Measurements from ENCODE around the gene FAM229B.
"Not testable (repeated sequence)": the region's sequence is repeated elsewhere in the genome, so short reads cannot be mapped to it uniquely, and the experiment has no call there.

Gene FAM229B

GRCh38 chr6:112087916-112088315 lies 525 bp downstream of the FAM229B start:
- H3K36me3 ChIP-seq (ENCODE audit: insufficient read depth): no peaks in the 10 kb centered on the region
- peak overlapping the region; percentile 63 for H3K27ac ChIP-seq
- peaks cover 18% of the 10 kb centered on the region for H3K4me1 ChIP-seq (ENCODE audit: low read depth, poor library complexity, severe bottlenecking)
- H3K4me2 ChIP-seq: peak overlapping the region; percentile 91
- H3K79me2 ChIP-seq (ENCODE audit: insufficient read depth, low read depth): no peaks in the 10 kb centered on the region
- H3K4me3 ChIP-seq (IDR thresholded peaks at IDR 0.05; ENCODE audit: insufficient read depth, low read depth, low read length): no peak overlapping the region
- no peak for TF ChIP-seq CTCF (conservative IDR thresholded peaks at IDR 0.05; ENCODE audit: low read depth, low read length)
- H4K20me1 ChIP-seq (ENCODE audit: insufficient read depth): no peaks in the 10 kb centered on the region
- H3K9ac ChIP-seq: peak overlapping the region; percentile 63
- no peaks in the 10 kb centered on the region for H3K27me3 ChIP-seq (ENCODE audit: insufficient read depth, low read depth)
- peak overlapping the region; percentile 72 for H2AFZ ChIP-seq (ENCODE audit: low read depth)

GRCh38 chr6:112096901-112097300 lies 9.5 kb downstream of the FAM229B start:
- no peak overlapping the region for H3K4me3 ChIP-seq (IDR thresholded peaks at IDR 0.05; ENCODE audit: insufficient read depth, low read depth, low read length)
- no peak overlapping the region for H3K9ac ChIP-seq
- TF ChIP-seq CTCF (conservative IDR thresholded peaks at IDR 0.05; ENCODE audit: low read depth, low read length): no peak

GRCh38 chr6:112100561-112100960 lies 13.2 kb downstream of the FAM229B start:
- Histone ChIP-seq H3K4me2 (no peak overlapping the region), H3K9ac (no peak overlapping the region), H3K27me3 (ENCODE audit: insufficient read depth, low read depth) (no peaks in the 10 kb centered on the region), H3K27ac (no peak overlapping the region), H3K79me2 (ENCODE audit: insufficient read depth, low read depth) (no peaks in the 10 kb centered on the region), H3K4me1 (ENCODE audit: low read depth, poor library complexity, severe bottlenecking) (no peaks in the 10 kb centered on the region), H3K36me3 (ENCODE audit: insufficient read depth) (no peaks in the 10 kb centered on the region), H3K4me3 (IDR thresholded peaks at IDR 0.05; ENCODE audit: insufficient read depth, low read depth, low read length) (no peak overlapping the region), H2AFZ (ENCODE audit: low read depth) (no peak overlapping the region), H4K20me1 (ENCODE audit: insufficient read depth) (no peaks in the 10 kb centered on the region)
- no peak for TF ChIP-seq CTCF (conservative IDR thresholded peaks at IDR 0.05; ENCODE audit: low read depth, low read length)

More at GRCh38 chr6:112096901-112097300, 9.5 kb downstream of the FAM229B start:
- H3K4me2 ChIP-seq: no peak overlapping the region
- H3K79me2 ChIP-seq (ENCODE audit: insufficient read depth, low read depth): no peaks in the 10 kb centered on the region
- H4K20me1 ChIP-seq (ENCODE audit: insufficient read depth): no peaks in the 10 kb centered on the region
- no peaks in the 10 kb centered on the region for H3K27me3 ChIP-seq (ENCODE audit: insufficient read depth, low read depth)
- no peaks in the 10 kb centered on the region for H3K4me1 ChIP-seq (ENCODE audit: low read depth, poor library complexity, severe bottlenecking)
- H3K36me3 ChIP-seq (ENCODE audit: insufficient read depth): no peaks in the 10 kb centered on the region
- H2AFZ ChIP-seq (ENCODE audit: low read depth): no peak overlapping the region
- no peak overlapping the region for H3K27ac ChIP-seq

GRCh38 chr6:112106026-112106425 lies 18.6 kb downstream of the FAM229B start:
- H4K20me1 ChIP-seq (ENCODE audit: insufficient read depth); H3K27ac ChIP-seq; H3K36me3 ChIP-seq (ENCODE audit: insufficient read depth); H3K27me3 ChIP-seq (ENCODE audit: insufficient read depth, low read depth); H3K9ac ChIP-seq; H3K4me2 ChIP-seq; H2AFZ ChIP-seq (ENCODE audit: low read depth); H3K4me3 ChIP-seq (IDR thresholded peaks at IDR 0.05; ENCODE audit: insufficient read depth, low read depth, low read length); H3K79me2 ChIP-seq (ENCODE audit: insufficient read depth, low read depth); H3K4me1 ChIP-seq (ENCODE audit: low read depth, poor library complexity, severe bottlenecking): not testable (repeated sequence)

GRCh38 chr6:112106562-112106961 lies 19.2 kb downstream of the FAM229B start:
- no peak overlapping the region for H3K27ac ChIP-seq
- no peaks in the 10 kb centered on the region for H4K20me1 ChIP-seq (ENCODE audit: insufficient read depth)
- H3K27me3 ChIP-seq (ENCODE audit: insufficient read depth, low read depth): no peaks in the 10 kb centered on the region
- no peak for TF ChIP-seq CTCF (conservative IDR thresholded peaks at IDR 0.05; ENCODE audit: low read depth, low read length)
- no peak overlapping the region for H3K4me2 ChIP-seq
- no peaks in the 10 kb centered on the region for H3K4me1 ChIP-seq (ENCODE audit: low read depth, poor library complexity, severe bottlenecking)
- H3K4me3 ChIP-seq (IDR thresholded peaks at IDR 0.05; ENCODE audit: insufficient read depth, low read depth, low read length): no peak overlapping the region
- no peaks in the 10 kb centered on the region for H3K36me3 ChIP-seq (ENCODE audit: insufficient read depth)
- no peak overlapping the region for H2AFZ ChIP-seq (ENCODE audit: low read depth)
- no peaks in the 10 kb centered on the region for H3K79me2 ChIP-seq (ENCODE audit: insufficient read depth, low read depth)
- no peak overlapping the region for H3K9ac ChIP-seq

Data from KMS-11 (cell line).